ENCODE data around the gene MSRB2. TPM values are rescaled to one million over a fixed set of nuclear protein-coding genes. Genes with fewer than 3 reads are reported as not detected.

Gene MSRB2
- total and polyA plus RNA-seq, 9 donors = 16.5 to 37.1 (median 33.1) TPM

GRCh38 chr10:23073527-23073926 lies 21.9 kb upstream of the MSRB2 start:
- 84 to 87% (median 86%) methylated on average over 3 of the region's 3 CpGs for WGBS, 3 donors

GRCh38 chr10:23075672-23076071 lies 19.7 kb upstream of the MSRB2 start:
- no peak overlapping the region for H3K4me3 ChIP-seq
- DNase-seq = no peak
- no peak overlapping the region for H3K27ac ChIP-seq
- intact Hi-C loops (cut with DNase I) = no loop called here
- no peaks in the 10 kb centered on the region for H3K36me3 ChIP-seq
- no peaks in the 10 kb centered on the region for H3K27me3 ChIP-seq
- no peaks in the 10 kb centered on the region for H3K4me1 ChIP-seq (ENCODE audit: insufficient read depth)
- TF ChIP-seq CTCF (IDR thresholded peaks at IDR 0.05) = no peak
- no peak for TF ChIP-seq POLR2A (IDR thresholded peaks at IDR 0.05)
- TF ChIP-seq EP300 (IDR thresholded peaks at IDR 0.05) = no peak
- 90 to 94% (median 93%) methylated on average over 3 of the region's 3 CpGs for WGBS, 3 donors
- no peaks in the 10 kb centered on the region for H3K9me3 ChIP-seq

More at GRCh38 chr10:23073527-23073926, 21.9 kb upstream of the MSRB2 start:
- no peaks in the 10 kb centered on the region for H3K36me3 ChIP-seq
- H3K4me3 ChIP-seq = no peak overlapping the region
- no peak overlapping the region for H3K27ac ChIP-seq
- H3K9me3 ChIP-seq = no peaks in the 10 kb centered on the region
- no peaks in the 10 kb centered on the region for H3K4me1 ChIP-seq (ENCODE audit: insufficient read depth)
- no peaks in the 10 kb centered on the region for H3K27me3 ChIP-seq
- intact Hi-C loops (cut with DNase I) = no loop called here
- no peak for DNase-seq
- TF ChIP-seq POLR2A (IDR thresholded peaks at IDR 0.05) = no peak
- no peak for TF ChIP-seq EP300 (IDR thresholded peaks at IDR 0.05)
- no peak for TF ChIP-seq CTCF (IDR thresholded peaks at IDR 0.05)

GRCh38 chr10:23078114-23078513 lies 17.3 kb upstream of the MSRB2 start:
- H3K4me1 ChIP-seq (ENCODE audit: insufficient read depth) = peaks cover 4% of the 10 kb centered on the region
- 88 to 97% (median 90%) methylated on average over 2 of the region's 2 CpGs for WGBS, 3 donors

GRCh38 chr10:23079700-23080099 lies 15.7 kb upstream of the MSRB2 start:
- Histone ChIP-seq H3K9me3 (no peaks in the 10 kb centered on the region), H3K27me3 (no peaks in the 10 kb centered on the region), H3K27ac (no peak overlapping the region), H3K4me3 (no peak overlapping the region), H3K36me3 (no peaks in the 10 kb centered on the region), H3K4me1 (ENCODE audit: insufficient read depth) (peaks cover 4% of the 10 kb centered on the region)
- TF ChIP-seq CTCF (IDR thresholded peaks at IDR 0.05) (no peak), EP300 (IDR thresholded peaks at IDR 0.05) (no peak), POLR2A (IDR thresholded peaks at IDR 0.05) (no peak)
- 43 to 56% (median 47%) methylated on average over 4 of the region's 4 CpGs for WGBS, 3 donors
- intact Hi-C loops (cut with DNase I) = no loop called here
- DNase-seq = no peak

More at GRCh38 chr10:23078114-23078513, 17.3 kb upstream of the MSRB2 start:
- Histone ChIP-seq H3K36me3 (no peaks in the 10 kb centered on the region), H3K4me3 (no peak overlapping the region), H3K9me3 (no peaks in the 10 kb centered on the region), H3K27me3 (no peaks in the 10 kb centered on the region), H3K27ac (no peak overlapping the region)
- intact Hi-C loops (cut with DNase I) = no loop called here
- no peak for TF ChIP-seq CTCF (IDR thresholded peaks at IDR 0.05)
- no peak for TF ChIP-seq EP300 (IDR thresholded peaks at IDR 0.05)
- no peak for DNase-seq

Data from ovary (tissue), 9 donors.